ENCODE measurements around the gene PACRG.

Gene PACRG

DNA sequence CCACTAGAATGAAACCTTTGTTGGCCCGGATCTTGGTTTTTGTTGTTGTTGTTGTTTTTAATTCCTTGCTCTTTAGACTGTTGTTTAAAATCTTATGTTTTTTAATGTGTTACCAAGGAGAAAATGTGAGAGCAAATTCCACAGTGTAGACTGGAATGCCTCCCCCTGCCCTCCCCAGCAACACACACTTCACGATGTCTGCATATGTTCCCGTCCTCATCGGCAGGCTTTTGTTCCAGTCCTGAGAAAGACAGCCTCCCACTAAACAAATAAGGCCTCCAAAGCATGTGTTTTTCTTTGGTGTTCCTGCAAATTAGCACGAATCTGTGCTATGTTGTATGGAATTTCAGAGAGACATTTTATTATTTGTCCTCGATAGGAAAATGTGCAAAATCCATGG, 423.4 kb downstream of the PACRG start:
- Histone ChIP-seq H3K9me3 (ENCODE audit: low read length) (no peaks in the 10 kb centered on the region), H3K9ac (ENCODE audit: low read length) (no peak overlapping the region), H3K27me3 (ENCODE audit: control insufficient read depth in 1 of 2, insufficient read depth in 2 of 2, low read length in 2 of 2) (no peaks in the 10 kb centered on the region), H3K36me3 (ENCODE audit: insufficient read depth, low read length) (no peaks in the 10 kb centered on the region), H3K4me3 (ENCODE audit: low read depth in 1 of 2, low read length in 2 of 2) (no peak overlapping the region), H3K4me1 (ENCODE audit: insufficient read depth, low read length) (no peaks in the 10 kb centered on the region), H3K27ac (ENCODE audit: low read depth, low read length) (no peak overlapping the region)

DNA sequence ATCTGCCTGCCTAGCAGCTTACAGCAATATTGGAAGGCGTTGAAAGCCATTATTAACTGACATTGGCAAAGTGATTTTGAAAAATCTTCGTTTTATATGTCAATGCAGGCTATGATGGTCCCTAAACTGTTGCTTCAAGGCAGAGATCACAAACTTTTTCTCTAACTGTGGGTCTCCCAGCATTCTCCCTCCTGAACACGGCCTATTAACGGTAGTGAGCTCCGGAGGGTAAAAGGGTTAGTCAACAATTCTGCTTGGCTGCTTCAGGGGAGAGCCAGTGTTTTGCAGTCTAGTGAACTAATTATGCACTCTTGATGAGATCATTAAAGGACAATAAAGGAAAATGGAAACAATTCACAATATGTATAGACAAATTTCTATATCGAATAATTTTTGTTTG, 424.9 kb downstream of the PACRG start:
- Histone ChIP-seq H3K27ac (ENCODE audit: low read depth, low read length) (no peak overlapping the region), H3K9ac (ENCODE audit: low read length) (no peak overlapping the region), H3K36me3 (ENCODE audit: insufficient read depth, low read length) (no peaks in the 10 kb centered on the region), H3K27me3 (ENCODE audit: control insufficient read depth in 1 of 2, insufficient read depth in 2 of 2, low read length in 2 of 2) (no peaks in the 10 kb centered on the region), H3K4me3 (ENCODE audit: low read depth in 1 of 2, low read length in 2 of 2) (no peak overlapping the region), H3K4me1 (ENCODE audit: insufficient read depth, low read length) (no peaks in the 10 kb centered on the region), H3K9me3 (ENCODE audit: low read length) (no peaks in the 10 kb centered on the region)

DNA sequence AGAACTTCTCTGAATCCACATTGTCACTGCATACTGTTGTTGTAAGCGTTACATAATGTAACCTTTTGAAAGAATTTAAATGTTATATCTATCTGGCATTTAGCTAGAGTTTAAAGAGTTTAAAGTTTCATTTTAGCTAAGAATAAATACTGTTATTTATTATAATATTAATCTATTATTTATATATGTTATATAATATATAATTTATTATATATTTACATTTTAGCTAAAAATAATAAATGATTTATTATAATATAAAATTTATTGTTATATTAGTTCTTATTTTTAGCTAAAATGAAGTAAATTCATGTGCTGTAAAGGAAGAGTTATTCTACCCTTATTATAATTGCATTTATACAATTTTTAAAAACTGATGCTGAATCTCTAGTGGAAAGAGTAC, 431.3 kb downstream of the PACRG start:
- Histone ChIP-seq H3K9ac (ENCODE audit: low read length) (no peak overlapping the region), H3K27ac (ENCODE audit: low read depth, low read length) (no peak overlapping the region), H3K27me3 (ENCODE audit: control insufficient read depth in 1 of 2, insufficient read depth in 2 of 2, low read length in 2 of 2) (no peaks in the 10 kb centered on the region), H3K36me3 (ENCODE audit: insufficient read depth, low read length) (no peaks in the 10 kb centered on the region), H3K4me1 (ENCODE audit: insufficient read depth, low read length) (no peaks in the 10 kb centered on the region), H3K4me3 (ENCODE audit: low read depth in 1 of 2, low read length in 2 of 2) (no peak overlapping the region), H3K9me3 (ENCODE audit: low read length) (no peaks in the 10 kb centered on the region)

DNA sequence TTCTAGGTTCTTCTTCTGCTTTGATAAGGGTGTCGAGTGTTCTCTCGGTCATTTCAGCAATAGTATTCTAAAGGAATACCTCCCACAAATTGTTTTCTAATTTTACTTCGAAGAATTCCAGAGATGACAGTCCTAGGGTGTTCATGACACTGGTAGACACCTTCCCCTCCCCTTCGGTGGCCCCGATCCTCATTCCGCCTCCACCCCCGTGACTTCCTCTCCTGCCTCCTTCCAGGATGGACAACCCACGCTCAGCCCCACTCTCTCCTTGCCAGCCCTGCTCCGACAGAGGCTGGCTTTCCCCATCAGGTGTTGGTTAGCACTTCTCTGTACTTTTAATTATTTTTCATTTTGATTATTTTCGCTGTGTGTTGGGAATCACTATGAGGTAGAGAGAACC, 431.9 kb downstream of the PACRG start:
- Histone ChIP-seq H3K9ac (ENCODE audit: low read length) (no peak overlapping the region), H3K27me3 (ENCODE audit: control insufficient read depth in 1 of 2, insufficient read depth in 2 of 2, low read length in 2 of 2) (no peaks in the 10 kb centered on the region), H3K9me3 (ENCODE audit: low read length) (no peaks in the 10 kb centered on the region), H3K27ac (ENCODE audit: low read depth, low read length) (no peak overlapping the region), H3K4me3 (ENCODE audit: low read depth in 1 of 2, low read length in 2 of 2) (no peak overlapping the region), H3K36me3 (ENCODE audit: insufficient read depth, low read length) (no peaks in the 10 kb centered on the region), H3K4me1 (ENCODE audit: insufficient read depth, low read length) (no peaks in the 10 kb centered on the region)

DNA sequence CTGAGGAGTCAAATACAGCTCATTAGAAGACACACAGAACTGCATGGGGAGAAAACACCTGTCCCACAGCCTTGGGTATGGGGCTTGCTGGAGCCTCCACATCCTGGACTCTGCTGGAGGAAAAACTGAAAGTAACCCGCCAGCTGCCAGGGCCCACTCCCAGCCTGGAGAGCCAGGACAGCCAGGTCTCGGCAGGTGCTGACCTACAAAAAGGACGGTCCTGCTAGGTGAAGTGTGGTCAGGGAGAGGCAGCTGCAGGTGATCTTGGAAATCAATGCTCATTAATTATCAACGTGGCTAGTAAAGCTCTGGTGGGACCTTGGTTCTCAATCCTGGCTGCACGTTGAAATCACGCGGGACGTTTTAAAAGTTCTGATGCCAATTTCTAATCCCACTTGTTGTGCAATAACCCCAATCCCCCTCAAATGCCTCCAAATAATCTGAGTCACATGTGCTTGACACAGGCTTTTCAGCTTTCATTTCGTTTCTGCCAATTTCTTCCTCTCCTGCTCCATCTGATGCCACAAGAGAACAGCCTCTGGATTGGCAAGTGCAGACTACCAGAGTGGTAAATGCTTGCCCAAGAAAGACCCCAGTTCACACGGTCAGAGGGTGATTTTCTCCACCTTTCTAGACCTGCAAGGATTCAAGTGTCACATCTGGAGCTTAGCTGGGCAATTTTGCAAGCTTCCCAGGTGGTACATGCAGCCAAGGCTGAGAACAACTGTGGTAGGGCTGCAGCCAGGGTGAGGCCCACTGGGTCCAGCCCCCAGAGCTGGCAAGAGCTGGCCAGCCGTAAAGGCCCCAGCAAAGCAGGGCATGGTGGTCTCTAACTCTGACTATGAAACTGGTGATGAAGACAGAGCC, 434.5 kb downstream of the PACRG start:
- Histone ChIP-seq H3K4me1 (ENCODE audit: insufficient read depth, low read length) (no peaks in the 10 kb centered on the region), H3K27ac (ENCODE audit: low read depth, low read length) (no peak overlapping the region), H3K4me3 (ENCODE audit: low read depth in 1 of 2, low read length in 2 of 2) (no peak overlapping the region), H3K9me3 (ENCODE audit: low read length) (no peaks in the 10 kb centered on the region), H3K36me3 (ENCODE audit: insufficient read depth, low read length) (no peaks in the 10 kb centered on the region), H3K27me3 (ENCODE audit: control insufficient read depth in 1 of 2, insufficient read depth in 2 of 2, low read length in 2 of 2) (no peaks in the 10 kb centered on the region), H3K9ac (ENCODE audit: low read length) (no peak overlapping the region)

DNA sequence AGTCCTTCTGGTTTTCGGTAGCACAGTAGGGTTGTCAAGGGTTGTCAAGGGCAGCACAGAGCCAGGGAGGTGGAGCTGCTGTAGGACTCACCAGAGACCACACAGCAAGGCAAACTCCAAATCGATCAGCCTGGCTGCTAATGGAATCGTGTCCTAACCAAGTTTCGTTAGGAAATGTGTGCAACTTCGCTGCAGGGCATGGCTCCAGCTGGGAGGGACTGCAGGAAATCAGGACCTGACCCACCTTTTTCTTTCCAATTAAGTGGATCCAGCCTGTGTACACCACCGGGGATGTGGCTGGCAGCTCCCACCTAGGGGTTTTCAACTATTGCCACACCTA, 435.1 kb downstream of the PACRG start:
- no peaks in the 10 kb centered on the region for H3K27me3 ChIP-seq (ENCODE audit: control insufficient read depth in 1 of 2, insufficient read depth in 2 of 2, low read length in 2 of 2)
- H3K4me1 ChIP-seq (ENCODE audit: insufficient read depth, low read length): no peaks in the 10 kb centered on the region
- H3K27ac ChIP-seq (ENCODE audit: low read depth, low read length): no peak overlapping the region
- H3K9me3 ChIP-seq (ENCODE audit: low read length): no peaks in the 10 kb centered on the region
- H3K36me3 ChIP-seq (ENCODE audit: insufficient read depth, low read length): no peaks in the 10 kb centered on the region
- H3K4me3 ChIP-seq (ENCODE audit: low read depth in 1 of 2, low read length in 2 of 2): no peak overlapping the region
- no peak overlapping the region for H3K9ac ChIP-seq (ENCODE audit: low read length)

DNA sequence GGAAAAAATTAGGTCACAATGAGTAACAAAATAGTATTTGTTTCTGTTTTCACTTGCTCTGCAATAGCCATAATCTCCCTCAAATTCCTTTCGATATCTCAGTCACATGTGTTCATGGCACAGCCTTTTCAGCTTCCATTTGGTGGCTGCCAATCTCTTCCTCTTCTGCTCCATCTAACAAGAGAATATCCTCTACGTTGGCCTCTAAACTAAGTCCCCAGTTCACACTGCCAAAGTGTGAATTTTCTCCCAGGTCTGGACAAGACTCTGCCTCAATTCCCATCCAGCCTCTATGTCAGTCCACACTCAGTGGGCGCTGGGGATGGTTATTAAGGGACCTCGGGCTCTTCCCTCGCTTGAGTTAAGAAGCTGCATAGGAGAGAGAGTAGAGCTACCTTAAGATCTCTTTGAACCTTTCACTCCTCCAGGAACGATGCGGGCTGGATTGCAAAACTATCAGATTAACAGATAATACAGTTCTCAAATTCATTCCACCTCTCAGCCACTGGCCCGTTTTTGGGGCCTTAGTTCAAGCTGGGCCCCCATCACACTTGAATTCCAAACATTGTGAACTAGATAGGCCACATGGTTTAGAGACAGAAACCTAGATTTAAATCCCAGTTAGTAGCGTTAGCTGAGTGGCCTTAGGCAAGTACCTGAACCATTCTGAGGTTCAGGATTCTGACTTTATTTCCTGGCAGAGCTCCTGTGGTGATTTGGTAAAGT, 436.6 kb downstream of the PACRG start:
- Histone ChIP-seq H3K9me3 (ENCODE audit: low read length) (no peaks in the 10 kb centered on the region), H3K27me3 (ENCODE audit: control insufficient read depth in 1 of 2, insufficient read depth in 2 of 2, low read length in 2 of 2) (no peaks in the 10 kb centered on the region), H3K9ac (ENCODE audit: low read length) (no peak overlapping the region), H3K4me1 (ENCODE audit: insufficient read depth, low read length) (no peaks in the 10 kb centered on the region), H3K36me3 (ENCODE audit: insufficient read depth, low read length) (no peaks in the 10 kb centered on the region), H3K27ac (ENCODE audit: low read depth, low read length) (no peak overlapping the region), H3K4me3 (ENCODE audit: low read depth in 1 of 2, low read length in 2 of 2) (no peak overlapping the region)

DNA sequence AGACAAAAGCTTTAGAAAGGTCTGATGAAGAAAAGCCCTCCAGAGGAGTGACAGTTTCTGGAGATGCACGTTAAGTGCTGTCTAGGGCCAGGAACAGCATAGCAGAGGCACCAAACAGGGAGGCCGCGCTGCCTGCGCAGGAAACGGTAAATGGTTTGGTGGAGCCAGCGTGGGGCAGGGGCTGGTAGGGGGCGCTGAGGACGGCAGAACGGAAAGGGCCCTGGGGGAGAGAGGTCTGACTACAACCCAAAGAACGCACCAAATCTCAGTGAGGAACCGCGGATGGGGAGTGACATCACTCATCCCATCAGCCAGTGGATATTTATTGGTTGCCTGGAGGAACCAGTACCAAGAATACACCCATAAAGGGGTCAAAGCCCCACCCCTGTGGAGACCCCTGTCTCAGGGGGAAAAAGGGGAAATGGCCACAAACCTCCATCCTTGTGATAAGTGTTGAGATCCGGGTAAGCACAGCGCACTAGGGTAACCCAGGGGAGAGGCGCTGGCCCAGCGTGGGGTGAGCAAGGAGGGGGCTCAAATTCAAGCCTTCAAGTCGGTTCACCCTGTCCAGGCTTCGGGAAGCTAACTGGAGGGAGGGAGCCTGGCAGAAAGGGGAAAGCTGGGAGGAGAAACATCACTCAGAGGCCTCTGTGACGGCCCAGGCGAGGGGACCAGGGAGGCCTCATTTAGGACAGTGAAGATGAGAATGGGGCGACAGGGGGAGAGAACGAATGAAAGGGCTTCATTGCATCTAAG, 437.6 kb downstream of the PACRG start:
- Histone ChIP-seq H3K27me3 (ENCODE audit: control insufficient read depth in 1 of 2, insufficient read depth in 2 of 2, low read length in 2 of 2) (no peaks in the 10 kb centered on the region), H3K4me1 (ENCODE audit: insufficient read depth, low read length) (no peaks in the 10 kb centered on the region), H3K27ac (ENCODE audit: low read depth, low read length) (no peak overlapping the region), H3K9ac (ENCODE audit: low read length) (no peak overlapping the region), H3K4me3 (ENCODE audit: low read depth in 1 of 2, low read length in 2 of 2) (no peak overlapping the region), H3K9me3 (ENCODE audit: low read length) (no peaks in the 10 kb centered on the region), H3K36me3 (ENCODE audit: insufficient read depth, low read length) (no peaks in the 10 kb centered on the region)

DNA sequence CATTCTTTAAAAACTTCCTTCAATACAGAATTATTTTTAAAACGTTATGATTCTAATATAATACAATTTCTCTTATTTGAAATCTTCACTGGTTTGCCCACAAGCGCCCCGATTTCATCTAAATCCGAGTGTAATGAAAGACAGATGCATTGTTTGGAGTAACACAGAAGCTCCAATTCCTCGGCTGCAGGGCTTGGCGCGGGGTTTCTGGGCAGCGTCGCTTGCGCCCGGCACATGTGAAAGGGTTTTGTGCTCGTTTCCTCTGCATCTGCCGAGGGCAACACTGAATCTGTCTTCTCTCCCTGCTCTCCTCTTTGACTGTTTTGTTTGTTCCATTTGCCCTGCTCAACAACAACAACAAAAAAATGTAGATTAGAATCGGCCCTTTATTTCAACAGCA, 438.1 kb downstream of the PACRG start:
- H3K27ac ChIP-seq (ENCODE audit: low read depth, low read length): no peak overlapping the region
- no peak overlapping the region for H3K4me3 ChIP-seq (ENCODE audit: low read depth in 1 of 2, low read length in 2 of 2)
- H3K9ac ChIP-seq (ENCODE audit: low read length): no peak overlapping the region
- no peaks in the 10 kb centered on the region for H3K9me3 ChIP-seq (ENCODE audit: low read length)
- H3K4me1 ChIP-seq (ENCODE audit: insufficient read depth, low read length): no peaks in the 10 kb centered on the region
- H3K36me3 ChIP-seq (ENCODE audit: insufficient read depth, low read length): no peaks in the 10 kb centered on the region
- no peaks in the 10 kb centered on the region for H3K27me3 ChIP-seq (ENCODE audit: control insufficient read depth in 1 of 2, insufficient read depth in 2 of 2, low read length in 2 of 2)

DNA sequence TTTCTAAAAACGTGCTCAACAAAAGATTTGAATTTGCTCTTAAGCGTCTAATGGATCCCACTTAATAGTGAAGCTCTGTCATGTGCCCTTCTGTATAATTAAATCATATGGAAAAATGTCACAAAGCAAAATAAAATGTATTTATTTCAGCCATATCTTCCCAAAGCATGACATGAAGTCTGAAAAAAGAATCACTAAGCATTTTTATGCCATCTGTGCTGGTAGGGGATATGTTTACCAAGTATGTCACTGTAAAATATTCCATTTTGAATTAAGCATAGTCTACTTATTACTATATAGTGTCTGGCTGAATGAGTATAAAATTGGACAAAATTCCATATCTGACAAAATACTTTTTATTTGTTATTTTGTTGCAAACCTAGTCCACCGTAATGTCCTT, 438.7 kb downstream of the PACRG start:
- no peaks in the 10 kb centered on the region for H3K9me3 ChIP-seq (ENCODE audit: low read length)
- no peaks in the 10 kb centered on the region for H3K36me3 ChIP-seq (ENCODE audit: insufficient read depth, low read length)
- H3K27ac ChIP-seq (ENCODE audit: low read depth, low read length): no peak overlapping the region
- no peaks in the 10 kb centered on the region for H3K27me3 ChIP-seq (ENCODE audit: control insufficient read depth in 1 of 2, insufficient read depth in 2 of 2, low read length in 2 of 2)
- H3K9ac ChIP-seq (ENCODE audit: low read length): no peak overlapping the region
- H3K4me1 ChIP-seq (ENCODE audit: insufficient read depth, low read length): no peaks in the 10 kb centered on the region
- H3K4me3 ChIP-seq (ENCODE audit: low read depth in 1 of 2, low read length in 2 of 2): no peak overlapping the region

DNA sequence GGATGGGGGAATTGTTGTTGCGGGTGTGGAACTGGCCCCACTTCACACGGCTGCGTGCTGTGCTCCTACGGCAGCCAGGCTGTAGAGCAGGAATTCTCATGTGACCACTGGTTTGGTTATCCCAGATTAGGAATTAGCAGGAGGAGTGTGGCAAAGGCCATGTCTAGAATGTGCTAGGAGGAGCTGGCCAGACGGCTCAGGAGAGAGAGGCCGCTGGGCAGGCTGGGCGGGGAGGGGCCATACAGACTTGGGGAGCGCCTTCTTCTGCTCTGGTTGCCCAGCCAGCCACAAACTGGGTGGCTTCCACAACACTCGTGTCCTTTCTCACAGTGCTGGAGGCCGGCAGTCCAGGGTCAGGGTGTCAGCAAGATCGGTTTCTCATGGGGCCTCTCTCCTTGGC, 441.7 kb downstream of the PACRG start:
- no peaks in the 10 kb centered on the region for H3K36me3 ChIP-seq (ENCODE audit: insufficient read depth, low read length)
- H3K4me3 ChIP-seq (ENCODE audit: low read depth in 1 of 2, low read length in 2 of 2): no peak overlapping the region
- H3K27me3 ChIP-seq (ENCODE audit: control insufficient read depth in 1 of 2, insufficient read depth in 2 of 2, low read length in 2 of 2): no peaks in the 10 kb centered on the region
- no peaks in the 10 kb centered on the region for H3K4me1 ChIP-seq (ENCODE audit: insufficient read depth, low read length)
- H3K27ac ChIP-seq (ENCODE audit: low read depth, low read length): no peak overlapping the region
- H3K9ac ChIP-seq (ENCODE audit: low read length): no peak overlapping the region
- no peaks in the 10 kb centered on the region for H3K9me3 ChIP-seq (ENCODE audit: low read length)

Measured in muscle layer of colon (tissue), 2 donors.